GM19468 (cell line): Measurements from ENCODE around the gene SNX33.
"Not testable (repeated sequence)": the region's sequence is repeated elsewhere in the genome, so short reads cannot be mapped to it uniquely, and the experiment has no call there.

Experiments used
- ATAC-seq: cut with Tn5 transposase; IDR thresholded peaks from one replicate; pipeline ENCODE4 v1.9.1; 2021; ENCODE audit warnings: mild to moderate bottlenecking, moderate library complexity, moderate number of reproducible peaks; ENCODE audit not compliant: unreplicated experiment; ENCODE audit errors: extremely low read depth

Gene SNX33

DNA sequence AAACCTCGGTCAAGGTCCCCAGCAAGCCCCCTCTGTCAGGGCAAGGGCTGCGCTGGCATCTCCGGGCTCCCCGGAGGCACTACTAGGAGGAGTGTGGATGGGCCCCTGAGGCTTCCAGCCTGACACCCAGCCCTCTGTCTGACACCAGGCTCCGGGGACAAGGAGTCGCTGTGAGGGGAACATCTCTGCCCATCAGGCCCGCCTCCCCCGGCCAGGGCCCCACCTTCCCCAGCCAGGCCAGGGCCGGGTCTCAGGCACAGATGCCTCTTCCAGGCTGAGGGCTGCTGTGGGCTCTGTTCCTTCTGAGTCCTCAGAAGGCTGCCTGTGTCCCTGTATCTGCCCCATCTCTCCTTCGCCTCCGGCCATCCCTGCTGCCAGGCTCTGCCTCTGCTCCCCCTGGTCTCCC is 49.1 kb downstream of the SNX33 start:
- no peak for ATAC-seq

DNA sequence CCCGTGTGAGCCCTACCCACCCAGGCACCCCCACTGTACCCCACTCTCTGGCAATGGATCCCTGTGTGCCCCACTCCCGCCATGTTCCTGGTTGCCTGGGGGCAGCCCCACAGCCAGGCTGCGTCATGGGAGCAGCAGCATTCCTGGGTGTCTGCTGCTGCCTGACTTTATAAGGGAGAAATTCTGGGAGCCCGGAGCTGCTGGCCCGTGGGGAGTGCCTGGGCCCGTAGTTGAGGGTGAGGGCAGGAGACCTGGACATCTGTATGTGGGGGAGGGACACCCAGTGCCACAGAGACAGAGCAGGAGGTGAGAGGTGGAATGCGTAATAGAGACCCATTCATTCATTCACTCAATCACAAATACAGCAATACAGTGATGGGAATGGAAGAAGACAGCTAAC is 49.8 kb downstream of the SNX33 start:
- ATAC-seq = no peak

DNA sequence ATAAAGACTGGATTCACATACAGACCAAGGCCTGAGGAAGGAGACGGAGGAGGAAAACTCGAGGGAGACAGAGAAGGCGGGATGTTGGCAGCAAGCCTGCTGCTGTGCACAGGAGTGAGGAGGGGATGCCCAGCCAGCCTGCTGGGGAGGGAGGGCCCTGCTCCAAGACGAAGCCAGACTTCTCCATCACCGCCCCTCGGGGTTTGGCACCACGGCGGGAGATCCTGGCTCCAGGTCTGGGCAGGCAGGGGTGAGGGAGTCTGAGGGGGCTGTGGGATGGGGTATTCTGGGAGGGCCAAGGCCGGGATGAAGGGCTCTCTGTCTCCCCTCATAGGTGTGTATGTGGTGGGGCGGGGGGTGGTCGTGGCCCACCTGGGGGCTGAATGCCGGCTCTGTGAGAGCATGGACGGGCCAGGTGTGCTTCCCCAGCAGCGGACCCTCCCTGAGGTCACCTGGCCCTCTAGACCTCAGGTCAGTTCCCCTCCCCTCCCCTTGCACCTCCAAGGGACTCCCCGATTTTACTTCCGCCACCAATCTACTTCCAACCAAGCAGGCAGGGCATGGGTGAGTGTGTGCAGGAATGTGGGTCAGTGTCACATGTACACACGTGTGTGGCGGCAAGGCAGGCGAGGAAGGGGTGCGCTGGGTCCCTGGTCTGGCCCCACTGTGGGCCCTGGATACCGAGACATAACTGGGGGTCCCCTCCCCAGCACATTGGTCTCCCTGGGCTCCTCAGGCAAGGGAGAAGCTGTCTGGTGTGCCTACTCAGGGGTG is 50.4 kb downstream of the SNX33 start:
- ATAC-seq = not testable (repeated sequence)

DNA sequence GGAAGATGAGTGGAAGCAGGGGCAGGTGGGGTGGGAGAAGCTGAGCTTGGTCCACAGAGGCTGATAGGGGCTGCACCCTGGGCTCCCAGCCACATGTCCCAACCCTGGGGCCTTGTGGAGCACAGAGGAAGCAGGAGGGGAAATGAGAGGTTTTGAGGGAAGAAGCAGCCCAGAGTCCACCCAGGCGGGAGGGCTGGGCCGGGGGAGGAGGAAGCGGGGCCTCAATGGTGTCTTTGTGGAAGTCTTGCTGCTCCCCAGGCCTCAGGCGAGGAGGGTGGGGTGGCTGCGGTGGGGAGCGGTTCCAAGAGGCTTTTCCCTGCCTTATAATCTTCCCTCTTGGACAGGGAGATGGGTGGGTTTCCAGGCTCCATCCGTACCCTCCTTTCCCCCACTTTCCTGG is 51.8 kb downstream of the SNX33 start:
- not testable (repeated sequence) for ATAC-seq

DNA sequence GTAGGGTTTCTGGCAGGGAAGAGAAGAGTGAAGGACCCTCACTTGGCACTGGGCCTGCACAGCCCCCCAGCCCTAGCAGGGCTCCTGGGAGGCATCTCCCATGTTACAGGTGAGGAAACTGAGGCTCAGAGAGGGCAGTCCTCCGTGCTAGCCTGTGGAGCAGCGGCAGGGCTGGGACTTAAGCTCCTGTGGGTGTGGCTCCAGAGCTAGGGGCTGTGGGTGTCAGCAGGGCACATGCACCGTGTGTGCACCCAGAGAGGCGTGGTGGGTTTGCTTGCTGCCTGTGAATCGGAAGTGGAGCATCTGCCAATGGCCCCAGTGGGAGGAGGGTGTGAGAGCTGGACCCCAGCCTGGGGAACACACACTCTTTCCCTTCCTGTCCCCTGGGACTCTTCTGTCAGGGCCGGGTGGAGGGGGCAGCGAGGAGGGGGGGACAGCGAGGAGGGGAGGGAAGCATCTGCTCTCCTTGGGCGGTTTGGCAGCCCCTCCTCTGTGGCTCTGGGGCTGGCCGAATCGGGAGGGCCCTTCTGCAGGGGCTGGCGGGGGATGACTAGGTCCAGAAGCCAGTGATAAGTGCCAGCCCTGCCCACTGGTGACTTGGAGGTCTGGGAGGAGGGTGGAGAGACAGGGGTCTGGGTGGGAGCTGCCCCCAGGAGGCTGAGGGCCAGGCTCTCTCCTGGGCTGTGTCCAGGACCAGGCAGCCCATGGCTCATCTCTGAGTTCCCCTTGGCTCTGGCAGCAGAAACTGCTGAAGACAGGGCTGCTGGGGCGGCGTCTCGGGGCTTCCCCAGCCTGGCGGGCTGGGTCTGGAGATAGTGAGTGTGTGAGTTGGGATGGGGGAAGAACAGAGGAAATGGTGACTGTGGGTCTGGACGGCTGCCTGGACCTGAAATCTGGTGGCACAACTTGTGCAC is 52.5 kb downstream of the SNX33 start:
- ATAC-seq = not testable (repeated sequence)

DNA sequence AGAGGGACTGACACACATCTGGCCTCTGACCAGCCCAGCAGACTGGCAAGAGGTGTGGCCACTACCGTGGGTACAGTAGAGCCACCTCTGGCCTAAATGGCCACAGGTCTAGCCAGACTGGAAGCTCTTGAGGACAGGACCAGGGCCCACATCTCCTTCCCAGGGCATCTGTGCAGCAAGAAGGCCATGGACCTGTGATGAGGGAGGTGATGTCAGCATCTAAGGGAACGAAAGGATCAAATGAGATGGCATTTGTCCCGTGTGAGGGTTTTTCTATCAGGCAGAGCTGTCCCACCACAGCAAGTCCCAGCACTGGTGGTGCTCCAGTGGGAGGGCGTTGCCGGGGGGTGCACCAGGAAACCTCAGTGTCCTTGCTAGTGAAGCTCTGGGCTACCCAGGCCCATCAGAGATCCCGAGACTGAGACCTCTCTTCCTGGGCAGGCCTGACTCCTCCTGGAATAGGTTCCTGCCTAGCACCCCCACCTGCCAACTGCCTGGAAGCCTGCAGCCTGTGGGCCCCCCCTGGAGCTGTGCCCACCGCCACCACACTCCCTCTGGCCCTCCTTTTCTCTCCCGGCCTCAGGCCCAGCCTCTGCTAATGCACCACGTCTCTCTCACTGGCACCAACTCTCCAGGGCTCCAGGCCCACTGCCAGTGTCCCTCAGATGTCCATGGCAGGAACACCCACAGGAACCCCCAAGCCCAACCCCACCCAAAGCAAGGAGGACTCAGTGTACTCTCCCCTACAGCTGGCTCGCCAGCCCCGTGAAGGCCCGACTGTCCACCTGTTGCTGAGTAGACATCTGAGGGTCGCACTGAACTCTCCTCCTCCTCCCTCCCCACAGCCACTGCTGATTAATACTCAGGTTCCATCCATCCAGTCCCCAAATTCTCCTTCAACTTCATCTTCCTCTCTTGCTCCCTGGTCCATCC is 53.6 kb downstream of the SNX33 start:
- ATAC-seq = not testable (repeated sequence)

DNA sequence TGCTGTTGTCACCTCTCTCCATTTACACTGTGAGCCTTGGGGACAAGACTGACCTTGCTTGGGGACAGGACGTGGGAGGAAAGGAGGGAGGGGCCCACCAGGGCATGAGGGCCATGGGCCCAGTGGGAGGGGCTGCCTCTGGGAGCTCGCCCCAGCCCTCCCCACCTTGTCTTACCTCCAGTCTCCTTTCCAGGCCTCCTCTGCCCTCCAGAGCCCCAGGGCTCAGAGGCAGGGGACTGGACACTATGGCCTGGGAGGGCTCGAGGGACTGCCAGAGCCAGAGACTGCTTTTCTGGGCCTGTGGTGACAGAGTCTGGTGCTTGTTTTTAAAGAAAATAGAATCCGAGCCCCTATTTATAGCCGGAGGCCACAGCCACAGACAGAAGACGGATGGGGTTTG is 54.7 kb downstream of the SNX33 start:
- no peak for ATAC-seq

DNA sequence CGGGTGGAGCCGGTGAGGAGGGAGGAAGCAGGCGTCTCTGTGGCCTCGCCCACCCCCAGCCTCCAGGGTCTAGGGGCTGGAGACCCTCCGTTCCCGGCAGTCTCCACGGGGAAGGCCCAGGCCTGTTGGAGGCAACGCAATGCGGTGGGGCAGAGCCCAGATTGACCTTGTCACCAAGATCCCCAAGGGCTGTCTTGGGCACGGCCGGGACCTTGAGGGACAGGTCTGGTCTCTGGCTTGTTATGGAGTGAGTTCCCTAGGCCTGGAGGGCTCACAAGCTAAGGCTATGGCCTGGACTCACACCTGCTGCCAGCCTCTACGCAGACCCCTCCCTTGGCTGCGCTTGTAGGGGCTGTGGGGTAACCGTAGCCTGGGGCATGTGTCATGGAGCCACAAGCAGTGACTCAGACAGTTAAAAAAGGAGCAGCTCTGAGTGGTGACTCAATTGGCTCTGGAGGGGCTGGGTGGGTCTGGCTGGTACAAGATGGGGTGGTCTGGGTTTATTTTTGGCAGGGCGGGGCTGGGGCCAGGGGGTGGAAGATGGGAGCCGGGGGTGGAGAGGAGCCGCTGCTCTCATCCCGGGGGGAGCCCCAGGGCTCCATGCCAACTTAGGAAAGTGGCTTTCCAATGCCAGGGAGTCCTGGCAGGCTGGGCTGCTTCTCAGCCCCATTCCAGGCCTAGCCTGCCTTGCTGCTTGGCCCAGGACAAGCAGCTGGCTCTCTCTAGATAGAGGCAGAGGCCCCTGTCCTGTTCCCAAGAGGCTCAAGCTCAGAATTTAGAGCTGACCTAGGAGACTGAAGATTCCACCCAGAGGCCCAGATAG is 55.9 kb downstream of the SNX33 start:
- ATAC-seq = not testable (repeated sequence)

DNA sequence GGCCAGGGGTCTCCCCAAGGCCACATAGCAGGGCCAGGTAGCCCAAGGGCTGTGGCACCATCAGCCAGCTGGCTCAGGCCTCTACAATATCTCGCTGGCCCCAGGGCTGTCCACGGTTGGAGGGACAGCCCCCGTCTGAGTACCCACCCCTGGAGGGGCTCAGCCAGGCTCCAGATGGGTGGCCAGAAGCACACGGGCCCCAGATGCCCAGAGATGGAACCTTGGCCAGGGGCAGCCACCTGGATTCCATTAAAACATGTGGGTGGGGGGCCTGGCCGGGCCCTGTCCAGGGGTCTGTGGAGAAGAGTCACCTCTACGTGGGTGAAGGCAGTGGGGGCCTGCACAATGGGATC is 56.5 kb downstream of the SNX33 start:
- no peak for ATAC-seq

DNA sequence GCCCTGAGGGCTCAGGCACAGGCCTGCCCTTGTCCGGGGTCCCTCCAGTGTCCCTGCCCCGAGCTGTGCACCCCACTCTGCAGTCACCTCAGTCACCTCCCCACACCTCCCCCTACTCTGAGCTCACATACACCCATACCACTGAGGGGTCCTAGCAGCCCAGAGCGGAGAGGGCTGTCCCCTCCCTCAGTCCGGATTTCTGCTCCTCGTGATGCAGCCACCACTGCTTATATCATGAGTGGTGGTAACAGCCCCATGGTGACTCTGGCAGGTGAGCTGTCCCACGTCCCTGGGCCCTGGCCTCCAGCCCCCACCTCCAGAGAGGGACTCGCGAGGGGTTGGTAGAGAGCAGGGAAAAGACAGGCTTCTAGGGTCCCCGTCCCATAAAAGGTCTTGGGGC is 56.9 kb downstream of the SNX33 start:
- no peak for ATAC-seq

DNA sequence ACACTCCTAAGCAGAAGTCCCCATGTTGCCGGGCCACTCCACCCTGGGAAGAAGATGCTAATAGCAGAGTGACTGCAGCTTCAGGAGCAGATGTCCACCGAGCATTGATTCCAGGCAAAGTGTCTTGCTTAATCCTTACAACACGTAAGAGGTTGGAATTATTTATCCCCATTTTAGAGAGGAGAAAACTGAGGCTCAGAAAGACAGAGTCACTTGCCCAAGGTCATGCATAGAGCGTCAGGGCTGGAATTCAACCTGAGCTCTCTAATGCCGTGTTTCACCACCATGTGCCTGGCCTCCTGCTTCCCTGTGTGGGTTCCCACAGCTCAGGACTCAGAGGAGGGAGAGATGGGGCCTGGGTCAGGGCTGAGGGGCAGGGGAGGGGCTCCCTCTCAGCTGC is 57.7 kb downstream of the SNX33 start:
- not testable (repeated sequence) for ATAC-seq

DNA sequence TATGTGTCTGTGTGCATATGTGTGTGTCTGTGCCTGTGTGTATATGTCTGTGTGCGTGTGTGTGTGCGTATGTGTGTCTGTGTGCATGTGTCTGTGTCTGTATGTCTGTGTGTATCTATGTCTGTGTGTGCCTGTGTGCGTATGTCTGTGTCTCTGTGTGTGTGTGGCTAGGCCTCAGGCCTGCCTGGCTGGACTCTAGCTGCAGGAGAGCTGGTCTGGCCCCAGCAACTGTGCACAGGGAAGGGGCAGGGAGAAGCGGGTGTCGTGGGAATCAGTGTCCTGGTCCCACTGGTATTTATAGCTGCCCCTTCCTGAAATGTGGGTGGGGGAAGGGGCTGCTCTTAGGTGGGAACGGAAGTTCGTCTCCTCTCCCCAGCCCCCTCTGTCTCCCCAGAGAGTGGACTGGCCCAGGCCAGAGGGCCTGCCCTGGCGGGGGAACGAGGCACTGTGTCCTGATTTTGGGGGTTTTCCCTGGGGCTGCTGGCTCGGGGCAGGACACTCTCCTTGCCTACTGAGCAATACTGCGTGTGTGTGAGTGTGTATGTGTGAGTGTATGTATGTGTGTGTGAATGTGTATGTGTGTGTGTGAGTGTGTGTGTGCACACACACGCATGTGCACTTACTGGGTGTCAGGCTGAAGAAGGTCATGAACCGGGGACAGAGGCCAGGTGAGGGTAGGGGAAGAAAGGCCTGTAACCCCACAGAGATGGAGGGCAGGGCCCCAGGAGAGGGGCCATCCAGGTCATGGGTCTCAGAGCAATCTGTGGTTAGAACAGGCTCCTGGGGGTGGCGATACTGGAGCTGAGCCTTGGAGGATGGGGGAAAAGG is 58.4 kb downstream of the SNX33 start:
- no peak for ATAC-seq

DNA sequence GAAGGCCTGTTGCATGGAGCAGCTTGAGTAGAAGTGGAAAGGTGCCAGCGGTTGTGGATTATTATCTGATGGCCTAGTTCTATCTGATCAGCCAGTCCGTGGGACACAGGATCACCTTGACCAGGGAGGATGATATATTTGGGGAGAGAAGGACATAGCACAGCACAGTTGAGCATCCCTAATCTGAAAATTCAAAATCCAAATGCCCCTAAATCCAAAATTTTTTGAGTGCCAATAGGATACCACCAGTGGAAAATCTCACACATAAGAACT is 58.9 kb downstream of the SNX33 start:
- ATAC-seq = no peak

DNA sequence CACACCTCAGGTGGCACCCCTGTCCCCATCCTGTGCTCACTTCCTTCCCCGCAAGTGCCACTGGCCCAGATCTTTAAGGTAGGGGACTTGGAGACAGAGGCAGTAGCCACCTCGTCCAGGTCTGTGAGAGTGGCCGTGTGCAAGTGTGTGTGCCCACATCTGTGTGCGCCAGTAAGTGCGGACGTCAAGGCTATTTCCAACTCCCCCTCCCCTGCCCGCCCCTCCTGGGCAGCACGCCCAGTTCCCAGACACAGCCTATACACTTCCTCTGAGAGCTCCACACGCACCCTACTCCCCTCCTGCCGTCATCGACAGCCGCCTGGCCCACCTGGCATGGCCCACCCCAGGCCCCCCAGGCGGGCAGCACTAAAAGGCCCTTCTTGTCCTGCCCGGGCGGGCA is 61.7 kb downstream of the SNX33 start:
- not testable (repeated sequence) for ATAC-seq

DNA sequence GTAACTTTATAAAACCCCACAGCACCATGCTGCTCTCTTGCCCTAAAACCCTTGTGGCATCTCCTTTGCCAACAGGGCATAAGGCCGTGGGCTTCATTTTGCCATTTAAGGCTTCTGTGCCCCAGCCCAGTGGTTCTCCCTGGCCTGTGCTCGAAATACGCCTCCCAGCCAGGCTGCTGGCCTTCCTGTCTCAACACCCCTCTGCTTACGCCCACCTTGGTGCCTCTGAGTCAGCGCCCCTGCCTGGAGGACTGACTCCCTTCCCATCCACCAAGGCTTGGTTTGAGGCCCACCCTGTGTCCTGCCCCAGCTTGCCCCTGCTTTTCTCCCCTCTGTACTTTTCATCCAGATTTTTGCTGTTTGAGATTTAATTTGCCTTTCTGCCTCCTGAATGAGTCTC is 63.2 kb downstream of the SNX33 start:
- ATAC-seq = not testable (repeated sequence)

DNA sequence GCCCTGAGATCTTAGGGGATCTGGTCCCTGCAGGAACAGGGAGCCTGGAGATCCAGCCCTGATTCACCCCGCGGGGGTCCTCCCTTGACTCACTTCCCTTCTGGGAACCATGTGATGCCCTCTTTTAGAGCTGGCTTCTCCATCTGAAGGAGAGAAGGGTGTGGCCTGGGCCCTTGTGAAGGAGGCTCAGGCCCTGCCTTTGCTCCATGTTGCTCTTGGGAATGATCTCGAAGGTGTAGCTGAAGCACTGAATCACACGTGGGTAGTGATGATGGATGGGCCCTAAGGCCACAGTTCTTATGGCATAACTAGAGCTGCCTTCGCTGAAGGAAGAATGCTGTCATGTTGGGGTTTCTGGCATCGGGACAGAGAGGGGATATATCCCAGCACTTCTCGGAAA is 63.8 kb downstream of the SNX33 start:
- ATAC-seq = not testable (repeated sequence)
